HG03378 (cell line): ENCODE measurements around the gene PLAA.
"Not testable (repeated sequence)": the region's sequence is repeated elsewhere in the genome, so short reads cannot be mapped to it uniquely, and the experiment has no call there.

Source experiments
- ATAC-seq: cut with Tn5 transposase; IDR thresholded peaks from one replicate; pipeline ENCODE4 v1.9.1; 2021; ENCODE audit warnings: mild to moderate bottlenecking, moderate library complexity; ENCODE audit not compliant: unreplicated experiment

PLAA gene

DNA sequence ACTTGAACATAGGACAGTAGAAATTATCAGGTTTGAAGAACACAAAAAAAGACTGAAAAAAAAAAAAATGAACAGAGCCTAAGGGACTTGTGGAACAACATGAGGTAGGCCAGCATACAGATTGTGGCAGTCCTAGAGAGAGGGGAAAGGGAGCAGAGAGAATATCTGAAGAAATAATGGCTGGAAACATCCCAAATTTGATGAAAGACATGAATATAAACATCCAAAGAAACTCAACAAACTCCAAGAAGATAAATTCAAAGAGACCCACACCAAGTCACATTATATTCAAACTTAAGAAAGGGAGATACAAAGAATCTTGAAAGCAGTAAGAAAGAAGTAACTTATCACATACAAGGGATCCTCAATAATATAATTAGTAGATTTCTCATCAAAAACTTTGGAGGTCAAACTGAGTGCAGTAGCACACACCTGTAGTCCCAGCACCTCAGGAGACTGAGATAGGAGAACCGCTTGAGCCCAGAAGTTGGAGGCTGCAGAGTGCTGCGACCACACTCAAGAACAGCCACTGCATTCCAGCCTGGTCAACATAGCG lies 9.1 kb downstream of the PLAA start:
- ATAC-seq: no peak

DNA sequence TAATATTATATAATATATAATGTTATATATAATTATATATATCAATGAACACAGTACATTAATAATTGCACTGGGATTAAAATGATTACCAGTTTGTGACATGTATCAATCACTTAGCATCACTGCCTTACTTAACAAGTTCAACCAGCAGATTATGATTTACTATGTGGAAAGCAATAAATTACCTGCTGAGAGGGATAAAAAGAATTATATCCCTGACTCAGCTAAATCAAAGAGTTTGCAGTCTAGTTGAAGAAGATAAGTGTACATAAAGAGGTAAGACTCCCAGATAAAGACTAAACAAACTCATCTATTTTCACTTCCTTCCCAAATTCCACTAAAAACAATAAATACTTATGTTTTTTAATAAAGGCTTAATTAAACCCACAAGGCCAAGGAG lies 11.2 kb downstream of the PLAA start:
- no peak for ATAC-seq

DNA sequence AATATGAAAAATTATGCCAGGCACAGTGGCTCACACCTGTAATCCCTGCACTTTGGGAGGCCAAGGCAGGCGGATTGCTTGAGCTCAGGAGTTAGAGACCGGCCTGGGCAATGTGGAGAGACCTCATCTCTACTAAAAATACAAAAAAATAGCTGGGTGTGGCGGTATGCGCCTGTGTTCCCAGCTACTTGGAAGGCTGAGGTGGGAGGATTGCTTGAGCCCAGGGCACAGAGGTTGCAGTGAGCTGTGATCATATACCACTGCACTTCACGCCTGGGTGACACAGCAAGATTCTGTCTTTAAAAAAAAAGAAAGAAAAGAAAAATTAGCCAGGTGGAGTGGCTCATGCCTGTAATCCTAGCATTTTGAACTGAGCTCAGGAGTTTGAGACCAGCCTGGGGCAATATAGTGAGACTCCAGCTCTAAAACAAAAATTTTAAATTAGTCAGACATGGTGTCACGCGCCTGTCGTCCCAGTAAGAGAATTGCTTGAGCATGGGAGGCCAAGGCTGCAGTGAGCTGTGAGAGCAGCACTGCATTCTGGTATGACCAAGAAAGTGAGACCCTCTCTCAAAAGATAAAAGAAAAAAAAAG lies 18.0 kb downstream of the PLAA start:
- ATAC-seq: no peak

DNA sequence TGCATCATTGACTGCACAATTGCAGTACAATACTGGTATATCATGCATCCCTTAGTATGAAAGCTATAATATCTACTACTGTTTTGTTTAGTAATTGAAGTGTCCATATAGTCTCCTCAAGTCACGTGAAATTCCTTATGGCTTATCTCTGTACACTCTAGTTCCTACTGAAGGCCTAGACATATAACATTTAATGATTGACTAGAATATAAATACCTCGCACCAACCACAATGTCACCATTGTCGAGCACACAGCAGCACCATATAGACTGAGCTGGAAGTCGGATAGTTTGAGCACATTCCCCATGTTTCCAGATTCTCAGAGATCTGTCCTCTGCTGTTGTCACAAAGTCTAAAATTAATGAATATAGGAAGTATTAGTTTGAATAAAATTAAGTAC lies 21.4 kb downstream of the PLAA start:
- no peak for ATAC-seq

DNA sequence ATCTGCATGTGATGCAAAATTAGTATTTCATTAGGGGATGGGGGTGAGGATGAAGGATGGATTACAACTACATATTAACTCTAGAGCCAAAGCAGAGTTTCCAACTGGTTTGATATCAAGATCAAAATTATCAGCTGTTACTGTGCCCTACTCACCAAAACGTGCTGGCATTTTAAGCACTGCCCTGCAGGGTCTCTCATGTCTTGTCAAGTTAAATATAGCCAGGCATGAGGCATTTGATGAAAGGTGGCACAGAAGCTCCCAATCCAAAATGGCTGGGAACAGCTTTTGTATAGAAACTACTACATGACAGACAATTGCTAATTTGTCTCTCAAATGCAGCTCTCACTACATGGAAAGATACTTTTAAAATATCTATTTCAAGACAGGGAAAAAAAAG lies 27.3 kb downstream of the PLAA start:
- no peak for ATAC-seq

DNA sequence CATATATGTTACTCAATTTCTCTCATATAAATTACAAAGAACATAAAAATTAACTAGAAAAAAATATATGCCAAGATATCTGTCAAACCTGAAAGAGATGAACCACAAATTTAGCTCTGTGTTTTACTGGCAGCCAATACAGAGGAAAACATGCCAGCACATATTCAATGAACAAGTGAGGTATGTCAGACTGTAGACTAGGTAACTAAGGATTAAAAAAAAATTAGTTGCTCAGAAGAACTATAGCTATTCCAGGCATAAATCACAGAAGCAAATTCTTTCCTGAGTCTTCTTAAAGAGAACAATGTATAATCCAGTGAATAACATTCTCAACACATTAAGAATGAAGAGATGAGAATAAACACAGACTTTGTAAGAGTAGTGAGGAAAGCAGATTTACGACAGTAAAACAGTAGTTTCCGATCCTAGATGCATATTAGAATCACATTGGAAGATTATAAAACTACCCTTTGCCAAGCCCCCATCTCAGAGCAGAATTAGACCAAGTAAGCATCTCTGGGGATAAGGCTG lies 33.8 kb downstream of the PLAA start:
- ATAC-seq: no peak

DNA sequence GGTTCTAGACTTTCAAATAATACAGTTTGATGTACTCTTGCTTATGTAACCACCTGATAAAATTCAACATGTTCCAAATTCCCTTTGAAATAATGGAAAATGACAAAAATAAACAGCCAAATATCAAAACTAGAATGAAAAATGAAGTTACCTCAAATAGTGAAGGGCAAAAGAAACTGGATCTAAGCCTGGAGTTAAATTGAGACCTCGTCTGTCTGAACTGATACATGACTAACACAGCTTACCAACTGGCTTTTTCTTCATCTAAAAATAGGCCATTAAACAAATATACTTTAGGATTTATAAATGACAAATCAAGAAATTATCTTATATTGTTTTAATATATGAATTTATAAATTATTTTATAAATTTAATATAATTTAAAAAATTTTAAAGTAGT lies 42.4 kb downstream of the PLAA start:
- no peak for ATAC-seq

DNA sequence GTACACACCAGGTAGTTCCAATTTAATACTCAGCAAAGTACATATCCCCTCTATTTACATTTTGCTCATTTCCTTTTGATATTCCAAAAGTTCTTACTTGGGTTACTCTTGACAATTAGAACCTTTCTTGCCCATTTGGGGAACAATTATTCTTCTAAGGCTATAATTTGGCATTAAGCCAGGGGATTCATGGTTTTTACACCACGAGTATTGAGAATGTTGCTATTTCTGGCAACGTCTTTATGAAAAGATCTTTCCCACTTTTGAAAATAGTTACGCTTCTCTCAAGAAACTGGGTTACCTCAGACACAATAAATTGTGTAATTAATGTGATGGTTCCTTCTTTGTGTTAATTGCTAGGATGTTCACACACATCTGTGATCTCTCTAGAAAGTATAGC lies 43.0 kb downstream of the PLAA start:
- no peak for ATAC-seq

DNA sequence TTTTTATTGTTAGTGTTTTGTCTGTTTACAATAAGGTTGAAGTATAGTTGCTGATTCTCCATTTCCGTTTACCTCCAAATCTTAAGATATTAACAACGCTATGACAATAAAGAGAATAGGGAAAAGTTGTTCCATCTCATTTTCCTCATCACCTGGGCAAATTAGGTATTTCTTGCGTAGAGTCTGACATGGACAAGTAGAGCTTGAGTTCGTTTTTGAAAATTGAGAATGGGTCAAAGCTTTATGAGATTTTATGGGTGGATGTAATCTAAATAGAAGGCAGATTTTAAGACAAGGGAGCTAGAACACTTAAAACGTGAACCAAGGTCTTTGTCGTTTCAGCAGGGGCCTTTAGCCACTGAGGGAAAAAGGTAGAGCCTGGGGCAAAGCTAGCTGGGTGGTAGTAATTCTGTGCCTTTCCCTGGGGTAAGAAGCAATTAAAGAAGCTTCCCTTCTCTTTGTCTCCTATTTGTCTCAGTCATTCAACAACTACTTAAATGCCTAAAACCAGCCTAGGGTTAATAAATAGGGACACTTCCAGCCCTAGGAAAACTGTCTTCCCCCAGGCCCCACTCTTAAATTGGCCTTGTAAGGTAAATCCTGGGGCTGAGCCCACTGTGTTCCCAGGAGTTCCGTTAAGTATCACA lies 53.9 kb downstream of the PLAA start:
- no peak for ATAC-seq

DNA sequence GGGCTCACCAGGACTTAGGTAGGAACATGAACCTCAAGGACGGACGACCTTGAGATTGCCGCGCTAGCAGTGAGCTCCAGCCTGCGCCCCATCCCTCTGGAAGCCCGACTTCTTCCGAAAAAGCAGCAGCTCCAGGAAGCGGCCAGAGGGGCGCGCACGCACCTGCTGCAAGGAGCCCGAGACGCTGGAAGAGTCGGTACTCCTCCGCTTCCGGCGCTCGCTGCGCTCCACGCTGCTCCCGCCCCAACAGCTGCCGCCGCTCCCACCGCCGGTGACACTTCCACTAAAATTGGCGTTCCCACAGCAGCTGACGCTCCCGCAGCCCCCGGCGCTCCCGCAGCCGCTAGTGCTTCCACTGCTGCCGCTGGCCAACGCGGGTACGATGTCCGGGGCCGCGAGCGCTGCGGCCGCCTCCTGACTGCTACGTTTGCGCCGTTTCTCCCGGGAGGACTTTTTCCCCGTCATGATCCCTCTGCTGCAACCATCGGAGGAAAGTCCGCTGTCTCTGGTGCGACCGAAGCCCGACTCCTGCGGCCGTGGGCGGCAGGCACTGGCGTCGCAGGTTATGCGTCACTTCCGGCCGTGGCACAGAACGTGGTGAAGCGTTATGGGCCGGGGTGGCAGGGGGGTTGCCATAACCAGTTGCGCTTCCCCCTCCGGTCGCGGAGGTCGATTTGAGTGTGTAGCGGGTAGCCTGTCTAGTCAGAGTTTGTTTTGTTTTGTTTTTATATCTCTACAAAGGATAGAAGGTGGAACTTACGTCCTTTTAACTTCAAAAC lies 54.6 kb downstream of the PLAA start, which contains the start of gene CAAP1:
Gene CAAP1 (minus strand): TSS at position 552 of the 779 bp plus-strand sequence. CDS start 87 bp downstream, at position 465.
- peak; percentile 91 for ATAC-seq

DNA sequence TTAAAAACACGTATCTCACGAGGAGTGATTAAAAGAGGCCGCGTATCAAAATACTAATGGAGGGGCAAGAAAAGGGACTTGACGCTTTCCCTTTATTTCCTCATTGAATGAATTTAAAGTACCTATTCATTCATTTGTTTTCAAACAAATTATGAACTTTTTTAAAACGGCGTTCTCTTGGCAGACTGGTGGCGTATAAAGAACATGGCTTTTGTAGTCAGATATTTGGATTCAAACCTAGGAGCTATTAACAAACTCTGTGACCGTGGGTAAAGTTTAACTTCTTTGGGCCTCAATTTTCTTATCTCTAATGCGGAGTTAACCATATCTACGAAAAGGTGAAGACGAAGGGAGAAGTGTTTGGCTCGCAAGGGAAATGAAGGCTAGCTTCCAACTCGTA lies 55.3 kb downstream of the PLAA start:
- no peak for ATAC-seq

DNA sequence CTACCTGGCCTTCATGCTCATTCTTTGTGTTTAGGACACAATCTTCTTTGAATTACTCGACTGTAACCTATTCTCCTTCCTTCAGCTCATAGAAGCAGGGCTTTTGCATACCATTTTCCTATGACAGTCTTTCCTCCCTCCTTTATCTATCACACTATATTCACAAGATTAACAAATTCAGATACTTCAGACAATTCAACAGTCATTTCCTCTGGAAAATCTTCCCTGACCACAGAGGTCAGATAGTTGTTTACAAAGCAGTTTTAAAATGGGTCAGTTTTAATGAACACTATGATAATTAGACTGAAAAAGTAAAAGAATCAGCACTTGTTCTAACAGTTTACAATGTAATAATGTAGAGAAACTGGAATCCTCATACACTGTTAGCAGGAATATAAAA lies 58.8 kb downstream of the PLAA start:
- ATAC-seq: no peak

DNA sequence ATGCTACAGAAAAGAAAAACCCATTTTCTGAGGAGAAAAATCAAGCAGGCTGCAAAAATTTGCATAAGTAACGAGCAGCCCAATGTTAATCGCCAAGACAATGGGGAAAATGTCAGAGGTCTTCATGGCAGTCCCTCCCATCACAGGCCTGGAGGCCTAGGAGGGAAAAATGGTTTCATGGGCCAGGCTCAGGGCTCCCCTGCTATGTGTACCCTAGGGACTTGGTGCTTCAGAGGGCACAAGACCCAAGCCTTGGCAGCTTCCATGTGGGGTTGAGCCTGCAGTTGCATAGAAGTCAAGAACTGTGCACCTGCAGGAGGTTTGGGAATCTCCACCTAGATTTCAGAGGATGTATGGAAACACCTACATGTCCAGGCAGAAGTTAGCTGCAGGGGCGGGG lies 64.9 kb downstream of the PLAA start:
- ATAC-seq: no peak

DNA sequence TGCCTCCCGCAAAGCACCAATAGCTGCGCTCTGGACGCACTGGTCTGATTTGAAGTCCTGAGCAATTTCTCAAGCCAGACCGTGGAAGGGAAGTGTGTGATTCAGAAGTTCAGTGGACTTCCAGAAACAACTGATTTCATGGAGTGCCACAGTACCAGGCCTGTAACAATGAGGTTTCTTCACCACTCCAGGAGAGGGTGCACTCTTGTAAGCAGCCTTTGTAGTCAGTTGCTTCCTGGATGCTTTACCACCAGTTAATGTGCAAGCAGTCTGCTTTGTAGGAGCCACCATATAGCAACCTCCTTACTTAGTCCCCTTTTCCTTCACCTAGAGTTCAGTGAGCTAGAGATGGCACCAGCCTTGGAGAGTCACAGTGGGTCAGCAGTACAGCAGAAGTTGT lies 66.8 kb downstream of the PLAA start:
- ATAC-seq: no peak

DNA sequence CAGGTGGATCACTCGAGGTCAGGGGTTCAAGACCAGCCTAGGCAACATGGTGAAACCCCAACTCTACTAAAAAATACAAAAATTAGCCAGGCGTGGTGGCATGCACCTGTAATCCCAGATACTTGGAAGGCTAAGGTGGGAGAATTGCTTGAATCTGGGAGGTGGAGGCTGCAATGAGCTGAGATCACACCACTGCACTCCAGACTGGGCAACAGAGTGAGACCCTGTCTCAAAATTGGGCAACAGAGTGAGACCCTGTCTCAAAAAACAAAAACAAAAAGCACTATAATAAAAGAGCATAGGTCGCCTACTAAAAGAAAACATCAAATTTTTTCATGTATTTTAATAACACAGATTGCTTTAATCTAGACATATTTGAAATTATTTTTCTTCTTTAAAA lies 71.9 kb downstream of the PLAA start:
- not testable (repeated sequence) for ATAC-seq

DNA sequence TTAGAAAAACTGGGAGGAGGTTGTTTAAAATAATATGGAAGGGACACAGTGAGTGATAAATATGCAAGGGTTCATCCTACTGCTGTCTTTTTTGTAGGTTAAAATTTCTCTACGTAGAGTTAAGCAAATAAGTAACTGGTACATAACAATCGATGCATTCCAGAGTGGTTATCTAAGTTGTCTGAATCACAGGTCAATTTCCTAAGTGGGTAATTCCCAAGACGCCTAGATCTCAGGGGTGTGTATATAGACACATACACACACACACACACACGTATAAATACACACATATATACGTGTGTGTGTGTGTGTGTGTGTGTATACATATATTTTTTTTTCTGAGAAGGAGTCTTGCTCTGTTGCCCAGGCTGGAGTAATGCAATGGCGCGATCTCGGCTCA lies 76.8 kb downstream of the PLAA start:
- ATAC-seq: no peak

DNA sequence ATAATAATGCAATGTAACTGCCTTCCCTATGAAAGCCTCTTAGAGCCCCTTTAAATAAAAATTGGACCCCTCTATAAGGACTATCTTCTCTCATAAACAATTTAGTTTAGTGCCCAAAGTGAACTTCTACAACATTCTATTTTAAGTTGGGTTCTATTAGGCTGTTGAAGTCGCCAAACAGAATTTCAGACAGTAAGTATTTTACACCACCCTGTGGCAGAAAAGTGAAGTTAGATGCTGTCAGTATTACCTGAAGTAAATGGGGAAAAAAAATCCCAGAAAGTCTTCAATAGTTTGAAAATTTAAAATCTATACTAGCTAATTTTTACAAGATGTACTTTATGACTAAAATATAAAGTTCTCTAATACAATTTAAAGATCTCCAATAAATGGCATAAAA lies 84.0 kb downstream of the PLAA start:
- no peak for ATAC-seq

DNA sequence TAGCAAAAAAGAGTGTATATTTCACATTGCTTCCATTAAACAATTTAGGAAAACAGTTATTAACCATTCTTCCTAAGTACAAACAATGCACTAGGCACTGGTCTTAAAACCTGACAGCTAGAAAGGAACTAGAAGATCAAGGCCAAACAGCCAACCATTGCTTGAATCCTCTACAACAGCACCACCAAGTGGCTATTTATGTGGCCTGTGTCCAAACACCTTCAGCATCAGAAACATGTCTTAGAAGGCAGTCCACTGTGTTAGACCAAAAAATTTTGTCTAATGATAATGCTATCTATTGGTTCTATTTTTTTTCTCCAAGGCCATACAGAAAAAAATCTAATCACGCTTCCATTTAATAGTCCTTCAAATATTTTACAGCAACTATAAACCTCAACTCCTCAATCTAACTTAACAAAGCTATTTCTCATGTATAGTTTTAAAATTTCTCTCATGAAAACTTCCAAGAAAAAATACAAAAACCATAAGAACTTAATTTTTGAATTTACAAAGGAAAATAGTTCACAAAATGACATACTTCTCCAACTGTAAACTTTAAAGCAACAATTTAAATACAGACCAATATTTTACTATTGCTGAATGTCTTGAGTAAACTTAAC lies 90.5 kb downstream of the PLAA start:
- ATAC-seq: peak; percentile 80
